Measurements from ENCODE around the gene RSRC1. TPM values are rescaled to one million over a fixed set of nuclear protein-coding genes. Genes with fewer than 3 reads are reported as not detected.
A peak's percentile ranks its signal among the peaks of the same experiment; 100 is the strongest.

RSRC1 gene
- polyA plus RNA-seq, 1 experiment, result 2.7 TPM

GRCh38 chr3:158100681-158101080, 9.2 kb upstream of the RSRC1 start:
- ChIA-PET POLR2A (interaction anchor here (0.6 kb wide), 1 partner anchor 9 kb away, joined by 11 read pairs; the partner anchor contains the start of gene RSRC1), CTCF (interaction anchor here (1.8 kb wide), 1 partner anchor 10 kb away, joined by 4 read pairs; the partner anchor contains the start of gene RSRC1)
- Histone ChIP-seq H3K36me3 (ENCODE audit: control insufficient read depth, insufficient read depth, low read length) (peaks cover 10% of the 10 kb centered on the region), H3K27me3 (ENCODE audit: control insufficient read depth, insufficient read depth, low read length) (no peaks in the 10 kb centered on the region), H3K4me3 (ENCODE audit: low read depth, low read length) (no peak overlapping the region)
- TF ChIP-seq CTCF (IDR thresholded peaks at IDR 0.05; ENCODE audit: insufficient read depth, low read depth, low read length), result no peak
- DNase-seq (ENCODE audit: low read depth), result no peak

- no peak for DNase-seq (ENCODE audit: low read depth)
- no peaks in the 10 kb centered on the region for H3K27me3 ChIP-seq (ENCODE audit: control insufficient read depth, insufficient read depth, low read length)
- TF ChIP-seq CTCF (IDR thresholded peaks at IDR 0.05; ENCODE audit: insufficient read depth, low read depth, low read length), result no peak
- ChIA-PET POLR2A (interaction anchor here (0.6 to 0.7 kb wide), 3 partner anchors 7 to 261 kb away, joined by 3 to 11 read pairs (median 7); partner anchors contain the start of gene RSRC1), CTCF (interaction anchor here (1.2 kb wide), 1 partner anchor 10 kb away, joined by 4 read pairs; no protein-coding TSS in a partner anchor)
- H3K4me3 ChIP-seq (ENCODE audit: low read depth, low read length), result no peak overlapping the region
- peaks cover 10% of the 10 kb centered on the region for H3K36me3 ChIP-seq (ENCODE audit: control insufficient read depth, insufficient read depth, low read length)
Observed at GRCh38 chr3:158101335-158102241, 8.3 kb upstream of the RSRC1 start.

DNA sequence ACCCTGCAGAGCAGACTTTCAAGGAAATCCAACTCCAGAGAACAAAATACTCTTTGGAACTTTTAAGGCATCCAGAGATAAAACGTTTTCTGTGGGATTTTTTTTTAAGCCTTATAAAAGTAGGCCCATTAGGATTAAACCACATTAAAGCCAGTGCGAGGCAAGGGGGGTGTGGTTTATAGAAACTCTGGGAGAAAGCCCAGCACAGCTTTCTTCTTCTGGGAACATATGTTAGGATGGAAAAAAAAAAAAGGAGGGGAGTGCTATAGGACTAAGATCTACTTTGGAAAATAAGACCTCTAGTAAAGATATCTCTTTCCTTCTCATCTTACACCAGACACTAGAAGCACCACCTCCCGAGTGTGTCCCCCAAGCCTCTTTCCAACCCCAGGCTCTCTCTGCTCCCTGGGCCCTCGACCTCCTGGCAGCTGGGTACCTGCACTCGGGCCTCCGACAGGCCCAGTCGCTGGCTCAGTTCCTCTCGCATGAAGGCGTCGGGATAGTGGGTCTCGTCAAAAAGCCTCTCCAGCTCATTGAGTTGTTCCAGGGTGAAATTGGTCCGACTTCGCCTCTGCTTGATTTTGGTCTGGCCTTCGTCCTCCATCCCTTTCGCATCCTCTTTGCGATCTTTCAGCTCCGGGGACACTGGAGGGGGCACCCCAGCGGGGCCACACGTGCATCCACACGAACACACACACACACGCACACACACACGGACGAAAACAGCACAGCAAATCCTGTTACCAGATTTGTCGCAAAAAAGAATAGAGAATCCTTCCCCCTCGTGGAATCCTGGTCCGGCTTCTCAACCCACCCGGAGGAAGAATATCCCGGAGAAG, 7.4 kb upstream of the RSRC1 start:
- H3K27me3 ChIP-seq (ENCODE audit: control insufficient read depth, insufficient read depth, low read length), result no peaks in the 10 kb centered on the region
- ChIA-PET POLR2A (interaction anchor here (0.6 to 0.7 kb wide), 2 partner anchors 8 to 262 kb away, joined by 3 to 7 read pairs; no protein-coding TSS in a partner anchor), CTCF (interaction anchor here (1.2 kb wide), 1 partner anchor 11 kb away, joined by 4 read pairs; no protein-coding TSS in a partner anchor)
- peaks cover 10% of the 10 kb centered on the region for H3K36me3 ChIP-seq (ENCODE audit: control insufficient read depth, insufficient read depth, low read length)
- no peak for DNase-seq (ENCODE audit: low read depth)
- no peak for TF ChIP-seq CTCF (IDR thresholded peaks at IDR 0.05; ENCODE audit: insufficient read depth, low read depth, low read length)
- H3K4me3 ChIP-seq (ENCODE audit: low read depth, low read length), result peak overlapping the region; percentile 62

DNA sequence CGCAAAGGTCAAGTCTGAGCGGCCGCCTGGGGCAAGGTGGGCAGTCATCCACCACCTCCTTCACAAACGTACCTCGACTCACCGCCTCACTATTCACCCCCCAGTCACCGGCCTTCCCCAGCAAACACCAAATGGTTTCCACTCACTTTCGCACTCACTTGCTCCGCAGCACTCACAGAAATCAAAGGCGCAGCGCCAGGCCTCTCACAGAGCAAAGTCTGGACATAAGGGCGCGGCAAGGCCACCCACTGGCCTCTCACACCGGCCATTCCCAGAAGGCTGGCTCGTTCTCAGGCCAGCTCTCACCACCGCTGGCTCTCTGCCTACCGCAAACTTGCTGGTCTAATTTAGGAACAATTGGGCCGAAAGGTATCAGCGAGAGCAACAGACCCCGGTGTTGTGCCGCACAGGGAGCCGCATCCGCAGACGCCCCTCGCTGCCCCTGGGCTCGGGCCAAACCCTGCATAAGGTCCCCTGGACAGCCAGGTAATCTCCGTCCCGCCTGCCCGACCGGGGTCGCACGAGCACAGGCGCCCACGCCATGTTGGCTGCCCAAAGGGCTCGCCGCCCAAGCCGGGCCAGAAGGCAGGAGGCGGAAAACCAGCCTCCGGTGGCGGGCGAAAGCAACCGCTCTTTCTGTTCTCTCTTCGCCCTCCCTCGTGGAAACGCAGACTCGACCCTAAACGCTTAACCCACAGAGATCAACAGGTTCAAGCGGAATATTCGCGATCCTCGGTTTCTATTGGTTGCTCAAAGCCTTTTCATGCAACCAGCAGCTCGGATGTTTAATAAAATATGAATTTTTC, 6.6 kb upstream of the RSRC1 start:
- Histone ChIP-seq H3K4me3 (ENCODE audit: low read depth, low read length) (peak overlapping the region; percentile 62), H3K36me3 (ENCODE audit: control insufficient read depth, insufficient read depth, low read length) (peaks cover 4% of the 10 kb centered on the region), H3K27me3 (ENCODE audit: control insufficient read depth, insufficient read depth, low read length) (no peaks in the 10 kb centered on the region)
- ChIA-PET POLR2A (no interaction called here), CTCF (interaction anchor here (1.1 to 1.3 kb wide), 2 partner anchors 497 to 570 kb away, joined by 4 read pairs; no protein-coding TSS in a partner anchor)
- TF ChIP-seq CTCF (IDR thresholded peaks at IDR 0.05; ENCODE audit: insufficient read depth, low read depth, low read length), result no peak
- DNase-seq (ENCODE audit: low read depth), result no peak
